ENCODE measurements around the gene RPS29. TPM values are rescaled to one million over a fixed set of nuclear protein-coding genes. Genes with fewer than 3 reads are reported as not detected.

The RPS29 gene
- total RNA-seq = over 10,000 TPM in 2 of 4 donors, 1,000 to 10,000 TPM in 2; 3,416 to 22,215 (median 11,134) TPM
- 1,000 to 10,000 TPM; 2,343 to 9,810 (median 5,800) TPM for polyA plus RNA-seq

DNA sequence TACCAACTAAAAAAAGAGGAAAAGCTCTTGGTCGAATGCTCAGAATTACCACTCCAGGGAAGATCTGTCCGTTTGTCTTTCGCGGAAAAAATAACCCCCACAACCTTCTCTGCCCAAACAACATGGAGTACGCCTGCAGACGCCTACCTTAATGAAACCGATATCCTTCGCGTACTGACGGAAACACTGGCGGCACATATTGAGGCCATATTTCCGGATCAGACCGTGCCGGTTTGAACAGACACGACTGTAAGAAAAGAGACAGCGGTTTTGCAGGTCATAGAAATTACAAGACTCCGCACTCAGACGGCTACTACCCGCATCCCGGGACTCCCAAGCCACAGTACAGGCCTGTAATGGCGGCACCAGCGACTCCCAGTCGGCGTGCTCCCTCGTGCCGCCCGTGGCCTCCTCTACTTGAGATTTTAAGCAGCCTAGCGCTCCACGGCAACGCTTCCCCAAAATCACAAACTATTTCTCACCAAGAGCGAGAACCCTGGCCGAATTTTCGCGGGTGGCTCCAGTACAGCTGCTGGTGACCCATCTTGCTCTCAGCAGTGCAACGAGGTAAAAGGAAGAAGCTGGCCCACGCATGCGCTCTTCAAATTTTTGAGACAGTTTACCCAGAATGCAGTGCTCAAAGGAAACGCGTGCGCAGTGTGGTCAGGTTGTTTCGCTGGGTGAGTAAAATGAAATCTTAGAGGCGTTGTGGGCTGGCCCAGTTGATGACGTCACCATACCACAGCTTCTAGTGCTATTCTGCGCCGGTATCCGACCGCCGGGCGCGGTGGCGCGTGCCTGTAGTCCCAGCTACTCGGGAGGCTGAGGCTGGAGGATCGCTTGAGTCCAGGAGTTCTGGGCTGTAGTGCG is at the start of gene RPS29:
TSS of gene RPS29 (minus strand) at position 578 of the 870 bp plus-strand sequence. CDS start at position 544, 34 bp downstream.
- WGBS, 2 donors = 0 to 1% methylated on average over 54 of the region's 55 CpGs
- peak; percentile 99 for DNase-seq
- intact Hi-C loops (cut with DNase I) = loop anchor here (1.0 to 5.0 kb wide), 2 partner anchors 12 to 36 kb away; partner anchors contain the start of genes LRR1, MGAT2 and RPL36AL
- Histone ChIP-seq H3K27ac (peak within 1 kb of the TSS; percentile 83 to 97 (median 90)), H3K9me3 (no peaks in the 10 kb centered on the region), H3K4me1 (peaks cover 0 to 29% (median 23%) of the 10 kb centered on the region in 4 donors), H3K36me3 (peaks cover 0 to 26% (median 9%) of the 10 kb centered on the region in 4 donors), H3K27me3 (no peaks in the 10 kb centered on the region), H3K4me3 (peak within 1 kb of the TSS; percentile 68 to 77 (median 72))
- TF ChIP-seq CTCF (IDR thresholded peaks at IDR 0.05) = no peak
- peak; percentile 91 to 99 (median 98) for TF ChIP-seq POLR2AphosphoS5 (IDR thresholded peaks at IDR 0.05)
- peak in 1 of 4 donors; percentile 60 for TF ChIP-seq EP300 (IDR thresholded peaks at IDR 0.05)
- TF ChIP-seq POLR2A (IDR thresholded peaks at IDR 0.05) = peak; percentile 92 to 94

DNA sequence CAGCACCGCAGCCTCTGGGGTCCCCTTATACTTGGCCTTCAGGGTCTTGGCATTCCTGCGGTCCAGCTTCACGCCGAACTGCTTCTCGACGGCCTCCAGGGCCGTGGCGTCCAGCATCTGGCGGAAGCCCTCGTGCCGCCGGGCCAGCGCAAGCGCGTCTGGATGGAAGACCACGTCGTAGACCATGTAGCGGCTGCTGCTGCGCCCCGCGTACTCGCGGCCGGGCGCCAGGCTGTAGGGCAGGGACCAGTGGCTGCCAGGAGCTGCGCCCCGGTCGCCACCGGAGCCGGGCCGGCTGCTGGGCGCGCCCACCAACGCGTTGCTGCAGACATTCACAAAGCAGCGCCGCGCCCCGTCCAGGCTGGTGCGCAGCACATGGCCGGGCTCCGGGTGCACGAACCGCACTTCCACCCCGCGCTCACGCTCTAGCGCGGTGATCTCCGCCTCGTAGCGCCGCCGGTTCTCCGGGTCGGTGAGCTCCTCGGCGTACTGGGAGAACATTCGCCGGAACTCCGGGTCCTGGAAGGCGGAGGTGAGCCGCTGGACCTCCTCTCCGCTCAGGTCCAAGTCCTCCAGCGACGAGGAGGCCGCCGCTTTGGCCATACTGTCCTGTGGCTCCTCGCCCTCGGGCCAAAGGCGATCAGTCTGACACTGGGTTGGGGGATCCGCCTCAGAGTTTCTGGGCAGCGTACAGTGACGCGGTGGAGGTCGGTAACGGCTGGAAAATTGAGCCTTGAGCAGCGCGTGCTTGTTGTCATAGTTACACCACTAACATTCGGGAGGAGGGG is 48.6 kb upstream of the RPS29 start, which contains the start of gene DNAAF2:
TSS of gene DNAAF2 (minus strand) at position 698 of the 788 bp plus-strand sequence. CDS start at position 603, 95 bp downstream.
- H3K4me1 ChIP-seq = peaks cover 0 to 53% (median 33%) of the 10 kb centered on the region in 4 donors
- TF ChIP-seq EP300 (IDR thresholded peaks at IDR 0.05) (no peak), POLR2AphosphoS5 (IDR thresholded peaks at IDR 0.05) (peak in 1 of 4 donors; percentile 38), CTCF (IDR thresholded peaks at IDR 0.05) (no peak), POLR2A (IDR thresholded peaks at IDR 0.05) (no peak)
- 0% methylated on average over 80 of the region's 80 CpGs for WGBS, 2 donors
- peak; percentile 80 for DNase-seq
- peak within 1 kb of the TSS; percentile 91 to 99 (median 98) for H3K27ac ChIP-seq
- H3K36me3 ChIP-seq = peaks cover 0 to 9% (median 2%) of the 10 kb centered on the region in 4 donors
- no peaks in the 10 kb centered on the region for H3K9me3 ChIP-seq
- H3K4me3 ChIP-seq = peak within 1 kb of the TSS; percentile 66 to 95 (median 86)
- intact Hi-C loops (cut with DNase I) = loop anchor here (2.0 to 10.0 kb wide), 5 partner anchors 14 to 480 kb away; partner anchors contain the start of genes KLHDC1, KLHDC2, MGAT2 and NEMF
- H3K27me3 ChIP-seq = no peaks in the 10 kb centered on the region

- Histone ChIP-seq H3K4me1 (peaks cover 0 to 53% (median 33%) of the 10 kb centered on the region in 4 donors), H3K27ac (peak overlapping the region; percentile 91 to 99 (median 98)), H3K9me3 (no peaks in the 10 kb centered on the region), H3K4me3 (peak overlapping the region; percentile 66 to 95 (median 86)), H3K36me3 (peaks cover 0 to 9% (median under 1%) of the 10 kb centered on the region in 4 donors), H3K27me3 (no peaks in the 10 kb centered on the region)
- WGBS, 2 donors = 0% methylated on average over 101 of the region's 101 CpGs
- DNase-seq = peak; percentile 96
- intact Hi-C loops (cut with DNase I) = loop anchor here (2.0 to 10.0 kb wide), 5 partner anchors 13 to 481 kb away; partner anchors contain the start of genes KLHDC1, KLHDC2, MGAT2 and NEMF
- TF ChIP-seq CTCF (IDR thresholded peaks at IDR 0.05) = peak; percentile 62 to 80 (median 78)
- no peak for TF ChIP-seq EP300 (IDR thresholded peaks at IDR 0.05)
- TF ChIP-seq POLR2A (IDR thresholded peaks at IDR 0.05) = peak; percentile 14 to 36
- peak; percentile 47 to 82 (median 67) for TF ChIP-seq POLR2AphosphoS5 (IDR thresholded peaks at IDR 0.05)
Measured at GRCh38 chr14:49633640-49634546, 47.7 kb upstream of the RPS29 start.
